Hepatocyte (in vitro differentiated cells): ENCODE measurements around the gene MEF2D. TPM values are rescaled to one million over a fixed set of nuclear protein-coding genes. Genes with fewer than 3 reads are reported as not detected.

ENCODE experiments used
- DNase-seq: peaks from one replicate; pipeline ENCODE4 v3.0.0-alpha.2; 2016; ENCODE audit warnings: low spot score
- H2AFZ ChIP-seq: fragments of 200-600 bp; sonication (generic); 2 replicates; pipeline ENCODE4 v1.6.0; 2016; ENCODE audit warnings: antibody characterized with exemption, mild to moderate bottlenecking
- H3K27ac ChIP-seq: fragments of 200-600 bp; sonication (generic); 2 replicates; pipeline ENCODE4 v1.5.1; 2016; ENCODE audit warnings: mild to moderate bottlenecking
- H3K27me3 ChIP-seq: fragments of 200-600 bp; sonication (generic); 2 replicates; pipeline ENCODE4 v1.6.1; 2016
- H3K36me3 ChIP-seq: fragments of 200-600 bp; sonication (generic); replicated peaks from 2 replicates; pipeline ENCODE4 v1.5.1; 2016; ENCODE audit warnings: low read depth; ENCODE audit not compliant: insufficient read depth
- H3K4me1 ChIP-seq: fragments of 200-600 bp; sonication (generic); 2 replicates; pipeline ENCODE4 v1.5.1; 2016; ENCODE audit warnings: mild to moderate bottlenecking, moderate library complexity; ENCODE audit not compliant: insufficient read depth
- H3K4me2 ChIP-seq: fragments of 200-600 bp; sonication (generic); 2 replicates; pipeline ENCODE4 v1.6.0; 2016
- H3K4me3 ChIP-seq: fragments of 200-600 bp; sonication (generic); 2 replicates; pipeline ENCODE4 v1.5.1; 2016; ENCODE audit warnings: mild to moderate bottlenecking
- H3K79me2 ChIP-seq: fragments of 200-600 bp; sonication (generic); 2 replicates; pipeline ENCODE4 v1.6.0; 2017; ENCODE audit warnings: mild to moderate bottlenecking
- H3K9me2 ChIP-seq: fragments of 200-600 bp; sonication (generic); replicated peaks from 2 replicates; pipeline ENCODE4 v1.6.0; 2017; ENCODE audit warnings: mild to moderate bottlenecking; ENCODE audit not compliant: insufficient read depth
- H3K9me3 ChIP-seq: fragments of 200-600 bp; sonication (generic); 2 replicates; pipeline ENCODE4 v1.5.1; 2016; ENCODE audit warnings: low read depth, mild to moderate bottlenecking
- H4K20me1 ChIP-seq: fragments of 200-600 bp; sonication (generic); 2 replicates; pipeline ENCODE4 v1.6.0; 2016; ENCODE audit warnings: mild to moderate bottlenecking; ENCODE audit not compliant: insufficient read depth, poor library complexity, severe bottlenecking
- CTCF ChIP-seq: fragments of 200-600 bp; sonication (generic); IDR thresholded peaks from 2 replicates; pipeline ENCODE4 v1.5.1; 2016; ENCODE audit warnings: antibody characterized with exemption, mild to moderate bottlenecking; ENCODE audit not compliant: poor library complexity
- EZH2 ChIP-seq: fragments of 200-600 bp; sonication (generic); IDR thresholded peaks from 2 replicates; pipeline ENCODE4 v1.6.1; 2016; ENCODE audit warnings: antibody characterized with exemption, mild to moderate bottlenecking, borderline replicate concordance
- EZH2phosphoT487 ChIP-seq: fragments of 200-600 bp; sonication (generic); IDR thresholded peaks from one replicate; pipeline ENCODE4 v1.6.1; 2018; ENCODE audit warnings: antibody characterized with exemption, mild to moderate bottlenecking, low read depth, moderate library complexity; ENCODE audit not compliant: unreplicated experiment, severe bottlenecking
- WGBS: methylation state at CpG from one replicate; pipeline ENCODE4 v1.1.6; 2016; ENCODE audit warnings: low lambda C conversion rate; ENCODE audit errors: missing lambda C conversion rate; 5-methylcytosine and 5-hydroxymethylcytosine counted together
- polyA plus RNA-seq: library from polyadenylated mRNA; unstranded; fragments of >200 nt; fragmentation: Nextera tagmentation; extraction: Ambion mirVana; gene quantifications from 2 replicates; pipeline ENCODE4 v1.2.1, GENCODE V29; 2016
- total RNA-seq: library from RNA; depleted of rRNA; stranded (reverse); fragments of >200 nt; gene quantifications from 2 replicates; pipeline ENCODE4 v1.2.3, GENCODE V29; 2014

MEF2D gene
- 9.6 and 20.1 TPM in 2 replicates for total RNA-seq
- 25.1 and 30.8 TPM in 2 replicates for polyA plus RNA-seq

- Histone ChIP-seq H3K4me2 (peak within 1 kb of the TSS; percentile 95), H3K27ac (peak within 1 kb of the TSS; percentile 100), H3K27me3 (no peaks in the 10 kb centered on the region), H3K9me2 (no peaks in the 10 kb centered on the region), H3K4me3 (peak within 1 kb of the TSS; percentile 98), H3K4me1 (peaks cover 60% of the 10 kb centered on the region), H3K9me3 (no peaks in the 10 kb centered on the region), H3K79me2 (peaks cover 50% of the 10 kb centered on the region), H2AFZ (peak within 1 kb of the TSS; percentile 27), H3K36me3 (no peaks in the 10 kb centered on the region), H4K20me1 (peaks cover 46% of the 10 kb centered on the region)
- 3% methylated on average over 13 of the region's 27 CpGs for WGBS
- TF ChIP-seq CTCF (no peak), EZH2phosphoT487 (no peak), EZH2 (no peak)
- DNase-seq, result no peak
Observed at GRCh38 chr1:156500543-156500792, at the start of gene MEF2D. Gene MEF2D (minus strand): TSS chr1:156500775. CDS start chr1:156483292, 17,483 bp downstream.

- Histone ChIP-seq H2AFZ (no peak overlapping the region), H3K27me3 (no peaks in the 10 kb centered on the region), H4K20me1 (no peaks in the 10 kb centered on the region), H3K4me3 (no peak overlapping the region), H3K27ac (no peak overlapping the region), H3K9me2 (no peaks in the 10 kb centered on the region), H3K4me1 (no peaks in the 10 kb centered on the region), H3K36me3 (no peaks in the 10 kb centered on the region), H3K4me2 (no peak overlapping the region), H3K79me2 (no peaks in the 10 kb centered on the region), H3K9me3 (no peaks in the 10 kb centered on the region)
- TF ChIP-seq EZH2 (no peak), CTCF (no peak), EZH2phosphoT487 (no peak)
- no peak for DNase-seq
- WGBS, result 87% methylated on average over 5 of the region's 5 CpGs
Observed at GRCh38 chr1:156550346-156550745, 49.8 kb upstream of the MEF2D start.

- H3K36me3 ChIP-seq, result no peaks in the 10 kb centered on the region
Observed at GRCh38 chr1:156549831-156550230, 49.3 kb upstream of the MEF2D start.

More at GRCh38 chr1:156549831-156550230, 49.3 kb upstream of the MEF2D start:
- DNase-seq, result no peak
- no peak for TF ChIP-seq EZH2
- TF ChIP-seq CTCF, result no peak
- no peak for TF ChIP-seq EZH2phosphoT487
- H3K4me3 ChIP-seq, result no peak overlapping the region
- H3K9me3 ChIP-seq, result no peaks in the 10 kb centered on the region
- no peaks in the 10 kb centered on the region for H3K27me3 ChIP-seq
- WGBS, result 97% methylated on average over 1 of the region's 1 CpG
- H3K4me1 ChIP-seq, result no peaks in the 10 kb centered on the region
- H2AFZ ChIP-seq, result no peak overlapping the region
- H3K27ac ChIP-seq, result no peak overlapping the region
- no peaks in the 10 kb centered on the region for H3K9me2 ChIP-seq
- no peaks in the 10 kb centered on the region for H4K20me1 ChIP-seq
- no peak overlapping the region for H3K4me2 ChIP-seq
- no peaks in the 10 kb centered on the region for H3K79me2 ChIP-seq
